ENCODE measurements around the gene SLAIN1. TPM values are rescaled to one million over a fixed set of nuclear protein-coding genes. Genes with fewer than 3 reads are reported as not detected.

Gene SLAIN1
- total RNA-seq, 2 experiments from 2014 or later: 41.2 to 42.5 TPM

- H3K4me1 ChIP-seq (ENCODE audit: insufficient read depth, low read length): no peaks in the 10 kb centered on the region
- ChIA-PET POLR2A (no interaction called here), CTCF (no interaction called here)
- no peak overlapping the region for H3K4me3 ChIP-seq (ENCODE audit: low read length)
- Mint-ChIP-seq H3K4me3 (no peak overlapping the region), H3K4me1 (ENCODE audit: low read depth) (no peaks in the 10 kb centered on the region), H3K36me3 (ENCODE audit: low read depth) (peaks cover 12% of the 10 kb centered on the region), H3K27ac (no peak overlapping the region), H3K27me3 (peaks cover 6% of the 10 kb centered on the region), H3K9me3 (peaks cover 12% of the 10 kb centered on the region)
- no peak for TF ChIP-seq CTCF (IDR thresholded peaks at IDR 0.05)
- DNase-seq (no peak), ATAC-seq (ENCODE audit: poor library complexity) (no peak)
- intact Hi-C loops (cut with DNase I, micrococcal nuclease): no loop called here
- no peaks in the 10 kb centered on the region for H3K27me3 ChIP-seq (ENCODE audit: control insufficient read depth in 1 of 2, insufficient read depth in 2 of 2, low read length in 2 of 2)
- H3K36me3 ChIP-seq (ENCODE audit: insufficient read depth, low read length): no peaks in the 10 kb centered on the region
- H3K9me3 ChIP-seq (ENCODE audit: control insufficient read depth in 1 of 2, insufficient read depth in 1 of 2, low read length in 2 of 2): peaks cover 10 to 31% of the 10 kb centered on the region in 2 experiments
- no peak overlapping the region for H3K27ac ChIP-seq (ENCODE audit: low read depth in 1 of 2, low read length in 2 of 2)
Observed at GRCh38 chr13:77789376-77789775, 91.9 kb downstream of the SLAIN1 start.

GRCh38 chr13:77800219-77800618, 102.7 kb downstream of the SLAIN1 start:
- H3K36me3 ChIP-seq (ENCODE audit: insufficient read depth, low read length): no peaks in the 10 kb centered on the region
- no peak overlapping the region for H3K27ac ChIP-seq (ENCODE audit: low read depth in 1 of 2, low read length in 2 of 2)
- H3K27me3 ChIP-seq (ENCODE audit: control insufficient read depth in 1 of 2, insufficient read depth in 2 of 2, low read length in 2 of 2): no peaks in the 10 kb centered on the region
- TF ChIP-seq CTCF (IDR thresholded peaks at IDR 0.05): no peak
- no peak overlapping the region for H3K4me3 ChIP-seq (ENCODE audit: low read length)
- ATAC-seq (ENCODE audit: poor library complexity) (no peak), DNase-seq (no peak)
- Mint-ChIP-seq H3K27ac (no peak overlapping the region), H3K4me3 (no peak overlapping the region), H3K27me3 (peaks cover 4% of the 10 kb centered on the region), H3K4me1 (ENCODE audit: low read depth) (no peaks in the 10 kb centered on the region), H3K36me3 (ENCODE audit: low read depth) (no peaks in the 10 kb centered on the region), H3K9me3 (no peaks in the 10 kb centered on the region)
- CTCF ChIA-PET: no interaction called here
- intact Hi-C loops (cut with DNase I, micrococcal nuclease): no loop called here
- POLR2A ChIA-PET: no interaction called here
- H3K4me1 ChIP-seq (ENCODE audit: insufficient read depth, low read length): no peaks in the 10 kb centered on the region
- H3K9me3 ChIP-seq (ENCODE audit: control insufficient read depth in 1 of 2, insufficient read depth in 1 of 2, low read length in 2 of 2): no peaks in the 10 kb centered on the region

GRCh38 chr13:77806518-77806917, 109.0 kb downstream of the SLAIN1 start:
- Histone ChIP-seq H3K27ac (ENCODE audit: low read depth in 1 of 2, low read length in 2 of 2) (no peak overlapping the region), H3K27me3 (ENCODE audit: control insufficient read depth in 1 of 2, insufficient read depth in 2 of 2, low read length in 2 of 2) (no peaks in the 10 kb centered on the region), H3K9me3 (ENCODE audit: control insufficient read depth in 1 of 2, insufficient read depth in 1 of 2, low read length in 2 of 2) (no peaks in the 10 kb centered on the region), H3K4me1 (ENCODE audit: insufficient read depth, low read length) (no peaks in the 10 kb centered on the region), H3K36me3 (ENCODE audit: insufficient read depth, low read length) (no peaks in the 10 kb centered on the region), H3K4me3 (ENCODE audit: low read length) (no peak overlapping the region)
- TF ChIP-seq CTCF (IDR thresholded peaks at IDR 0.05): no peak
- intact Hi-C loops (cut with DNase I, micrococcal nuclease): no loop called here
- ChIA-PET POLR2A (interaction anchor here (0.6 kb wide), 1 partner anchor 9 kb away, joined by 3 read pairs; no protein-coding TSS in a partner anchor), CTCF (interaction anchor here (1.1 kb wide), 1 partner anchor 22 kb away, joined by 3 read pairs; no protein-coding TSS in a partner anchor)
- no peak for DNase-seq
- no peak overlapping the region for H3K27ac Mint-ChIP-seq
- H3K9me3 Mint-ChIP-seq: no peaks in the 10 kb centered on the region
- H3K4me1 Mint-ChIP-seq (ENCODE audit: low read depth): peaks cover 7% of the 10 kb centered on the region
- peaks cover 17% of the 10 kb centered on the region for H3K27me3 Mint-ChIP-seq
- H3K4me3 Mint-ChIP-seq: no peak overlapping the region
- no peak for ATAC-seq (ENCODE audit: poor library complexity)
- no peaks in the 10 kb centered on the region for H3K36me3 Mint-ChIP-seq (ENCODE audit: low read depth)

Measured in CD4-positive, alpha-beta T cell (primary cell).